GM19193 (cell line): ENCODE results near the gene TGM5.

Source experiments
- POLR2A ChIP-seq: IDR thresholded peaks from 4 replicates; pipeline ENCODE4 v1.6.1; 2011; ENCODE audit not compliant: insufficient read depth, insufficient read length; ENCODE audit errors: extremely low read depth

The TGM5 gene

DNA sequence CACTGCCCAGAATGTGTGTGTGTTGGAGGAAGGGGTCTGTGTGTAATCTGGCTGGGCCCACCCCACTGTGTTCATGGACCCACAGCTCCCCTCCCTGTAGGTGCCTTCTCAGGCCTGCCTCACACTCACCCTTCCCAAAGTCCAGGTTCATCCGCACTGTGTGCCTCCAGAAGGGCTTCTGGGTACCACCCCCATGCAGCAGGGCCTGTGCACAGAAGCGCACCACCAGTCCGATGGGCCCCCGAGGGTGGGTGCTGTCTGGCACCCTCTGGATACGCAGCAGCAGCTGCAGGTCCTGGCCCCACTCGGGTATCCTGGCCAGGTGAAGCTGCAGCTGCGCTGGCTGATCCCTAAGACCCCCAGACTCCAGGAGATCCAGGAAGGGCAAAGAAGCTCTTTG is 12.8 kb upstream of the TGM5 start:
- TF ChIP-seq POLR2A: no peak

DNA sequence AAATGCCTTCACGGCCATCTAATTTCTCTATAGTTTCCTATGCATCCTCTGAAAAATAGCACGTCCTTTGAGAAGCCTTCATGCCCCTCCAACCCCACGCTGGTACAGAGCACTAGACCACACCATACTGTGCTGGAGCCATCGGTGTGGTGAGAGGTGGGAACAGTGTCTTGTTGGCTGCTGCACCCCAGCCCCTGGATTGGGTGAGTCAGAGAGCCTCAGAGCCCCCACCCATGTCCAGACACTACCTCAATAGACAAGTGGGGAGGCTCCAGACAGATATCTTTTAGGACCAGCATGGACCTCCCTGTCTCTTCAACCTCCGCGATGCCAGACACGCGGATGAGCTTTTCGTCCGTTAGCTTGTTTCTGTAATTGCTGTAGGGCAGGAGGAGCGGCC is 12.1 kb upstream of the TGM5 start:
- no peak for TF ChIP-seq POLR2A

DNA sequence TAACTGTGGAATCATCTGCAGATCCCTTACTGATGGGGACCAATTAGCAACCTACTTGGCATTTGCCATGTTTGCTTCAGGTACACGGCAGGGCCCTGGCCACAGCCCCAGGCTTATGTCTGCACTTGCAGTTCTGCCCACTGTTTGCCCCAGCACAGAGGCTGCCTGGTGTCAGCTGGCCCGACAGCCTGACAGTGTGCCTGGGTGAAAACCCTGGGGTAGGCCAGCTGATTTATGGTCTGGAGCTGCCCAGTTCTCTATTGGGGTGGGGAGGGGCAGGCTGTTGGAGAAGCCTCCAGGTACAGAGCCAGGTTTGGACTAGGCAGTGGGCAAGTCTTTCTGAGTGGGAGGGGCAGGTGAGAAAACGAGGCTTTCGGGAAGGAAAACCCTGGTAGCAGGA is 11.2 kb upstream of the TGM5 start:
- no peak for TF ChIP-seq POLR2A

DNA sequence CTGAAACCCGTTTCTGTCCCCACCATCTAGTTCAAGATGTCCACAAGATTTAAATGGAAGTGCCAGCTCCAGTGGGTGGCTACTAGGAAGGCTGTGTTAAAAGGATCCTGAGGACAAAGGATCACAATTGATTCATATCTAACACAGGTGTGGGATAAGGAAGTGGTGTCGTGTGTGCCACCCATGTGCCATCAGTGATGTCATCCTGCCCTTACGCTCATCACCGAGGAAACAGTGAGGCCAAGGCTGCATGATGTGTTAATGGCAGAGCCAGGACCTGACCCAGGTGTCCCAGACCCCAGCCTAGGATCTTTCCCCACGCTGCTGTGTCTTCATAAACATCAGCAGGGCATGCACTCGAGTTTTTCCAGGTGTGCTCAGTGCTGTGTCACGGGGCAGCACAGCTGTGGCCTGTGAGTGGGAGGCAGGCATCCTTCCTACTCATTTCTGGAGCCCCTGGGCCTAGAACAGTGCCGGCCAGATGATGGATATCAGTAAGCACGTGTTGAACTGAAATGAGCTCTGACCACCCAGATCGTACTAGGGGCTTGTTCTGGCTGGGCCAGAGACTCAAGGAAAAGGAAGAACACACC is 10.6 kb upstream of the TGM5 start:
- TF ChIP-seq POLR2A: no peak

DNA sequence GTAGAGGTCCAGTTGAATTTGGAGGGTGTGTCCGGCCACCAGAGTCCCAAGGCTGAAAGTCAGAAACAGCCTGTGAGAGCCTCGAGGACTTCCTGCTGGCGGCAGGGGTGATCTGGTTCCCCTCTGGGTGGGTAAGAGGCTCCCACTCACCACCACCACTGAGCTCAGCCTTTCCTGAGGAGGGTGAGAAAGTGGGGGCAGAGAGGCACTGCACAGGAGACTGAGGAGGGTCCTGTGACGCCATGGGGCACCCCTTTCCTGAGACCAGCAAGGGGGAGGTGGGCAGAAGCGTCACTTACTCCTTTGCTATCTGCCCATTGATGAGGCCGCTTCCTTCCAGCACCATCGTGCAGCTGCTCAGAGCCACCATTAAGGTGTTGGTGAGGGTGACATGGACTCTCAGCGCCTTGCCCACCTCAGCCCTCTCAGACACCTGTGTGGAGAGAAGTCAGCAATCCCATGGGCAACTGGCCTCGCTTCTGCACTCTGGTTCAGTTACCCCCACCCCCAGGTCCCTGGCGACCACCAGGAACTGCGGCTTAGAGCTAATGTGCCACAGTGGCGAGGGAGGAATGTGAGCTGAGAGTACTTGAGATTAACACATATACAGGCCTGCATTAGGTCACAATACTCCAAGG is 10.0 kb upstream of the TGM5 start:
- no peak for TF ChIP-seq POLR2A

DNA sequence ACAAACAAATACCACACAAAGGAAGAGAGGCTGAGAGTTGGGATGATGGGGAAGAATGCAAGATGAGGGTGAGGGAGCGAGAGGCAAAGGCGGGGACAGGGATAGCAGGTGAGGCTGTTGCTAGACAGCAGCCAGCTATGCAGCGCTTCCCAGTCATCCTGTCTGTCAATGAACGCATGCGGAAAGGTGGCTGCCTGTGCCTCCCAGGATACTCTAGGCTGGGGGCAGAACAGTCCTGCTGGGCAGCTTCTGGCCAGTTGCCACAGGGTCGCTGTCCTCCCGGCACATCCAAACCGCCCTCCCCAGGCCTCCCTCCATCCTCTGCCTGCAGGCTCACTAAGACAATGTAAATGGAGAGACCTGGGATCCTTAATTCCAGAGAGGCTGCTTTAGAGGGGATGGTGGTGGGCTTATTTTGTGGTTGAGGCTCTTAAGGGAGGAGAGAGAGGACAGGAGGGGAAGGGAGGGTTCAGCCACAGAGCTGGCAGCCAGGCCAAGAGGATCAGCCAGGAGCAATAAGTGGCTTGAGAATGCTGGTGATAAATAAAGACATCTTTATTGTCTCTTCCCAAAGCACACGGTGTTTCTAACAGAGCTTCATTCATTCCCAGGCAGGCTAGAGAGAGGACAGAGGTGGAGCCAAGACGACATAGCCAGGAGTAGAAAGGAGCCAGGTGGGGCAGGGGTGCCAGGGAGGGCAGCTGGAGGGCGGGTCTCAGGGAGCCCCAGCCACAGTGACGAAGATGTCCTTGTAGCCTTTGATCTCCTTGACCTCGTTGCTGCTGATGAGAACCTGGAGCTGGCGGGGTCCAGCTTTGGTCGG is 9.2 kb upstream of the TGM5 start:
- TF ChIP-seq POLR2A: no peak

DNA sequence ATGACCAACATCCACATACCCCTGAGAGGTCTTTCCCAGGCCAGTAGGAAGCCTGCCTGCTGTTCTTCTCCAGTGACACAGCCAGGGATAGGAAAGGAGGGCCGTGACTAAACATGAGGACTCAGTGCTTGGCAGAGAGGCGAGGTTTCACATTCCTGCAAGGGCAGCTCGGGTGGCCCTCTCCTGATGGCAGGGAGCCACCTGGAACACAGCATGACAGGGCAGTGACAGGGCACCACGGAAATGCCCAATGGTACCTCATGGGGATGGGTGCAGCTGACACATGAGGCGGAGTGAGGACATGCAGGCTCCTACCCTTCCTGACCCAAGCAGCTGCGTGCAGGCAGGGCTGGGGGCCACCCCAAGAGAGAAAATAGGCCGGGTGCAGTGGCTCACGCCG is 7.4 kb upstream of the TGM5 start:
- TF ChIP-seq POLR2A: no peak

DNA sequence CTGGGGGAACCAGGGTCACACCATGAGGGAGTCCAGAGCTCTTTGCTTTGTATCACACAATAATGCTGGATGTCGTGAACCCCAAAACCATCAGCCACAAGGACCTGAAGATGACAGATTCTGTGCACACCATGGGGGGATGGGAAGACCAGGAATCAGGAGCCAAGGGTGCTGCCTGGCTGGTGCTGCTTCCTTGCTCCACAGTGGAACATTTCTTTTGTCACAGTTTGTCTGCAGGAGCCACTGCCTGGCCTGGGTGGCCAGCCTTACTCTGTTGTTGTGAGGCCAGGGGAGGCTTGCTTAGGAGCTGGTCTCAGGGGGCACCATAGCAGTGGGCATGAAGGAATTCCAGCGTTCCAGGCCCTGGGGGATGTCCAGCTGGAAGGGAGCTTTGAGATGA is 6.5 kb upstream of the TGM5 start:
- TF ChIP-seq POLR2A: no peak

DNA sequence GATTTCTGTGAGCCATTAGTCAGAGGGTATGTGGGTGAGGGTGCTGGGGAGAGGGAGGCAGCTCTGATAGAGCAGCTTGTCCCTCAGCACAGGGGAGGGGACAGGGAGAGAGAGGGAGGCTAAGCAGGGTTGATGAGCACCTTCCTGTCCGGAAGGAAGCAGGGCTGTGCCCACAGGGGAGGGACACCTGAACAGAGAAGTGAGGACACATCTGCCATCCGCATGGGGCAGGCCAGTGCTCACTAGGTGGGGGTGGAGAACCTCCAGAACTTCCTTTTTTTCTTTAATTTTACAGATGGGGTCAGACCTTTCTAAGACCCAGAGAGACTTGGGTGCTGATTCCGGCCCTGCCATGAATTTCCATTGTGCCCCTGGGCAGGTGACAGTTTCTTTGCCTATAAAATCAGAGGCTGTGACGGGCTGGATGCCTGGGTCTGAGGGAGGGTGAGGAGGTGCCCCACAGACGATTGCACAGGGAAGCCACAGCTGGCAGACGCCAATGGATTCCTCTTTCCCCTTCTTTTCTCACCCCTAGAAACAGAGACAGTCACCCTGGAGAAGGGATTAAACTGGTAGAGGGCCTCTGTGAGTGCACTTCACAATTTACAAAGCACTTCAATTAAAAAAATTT is 4.1 kb upstream of the TGM5 start:
- TF ChIP-seq POLR2A: no peak

DNA sequence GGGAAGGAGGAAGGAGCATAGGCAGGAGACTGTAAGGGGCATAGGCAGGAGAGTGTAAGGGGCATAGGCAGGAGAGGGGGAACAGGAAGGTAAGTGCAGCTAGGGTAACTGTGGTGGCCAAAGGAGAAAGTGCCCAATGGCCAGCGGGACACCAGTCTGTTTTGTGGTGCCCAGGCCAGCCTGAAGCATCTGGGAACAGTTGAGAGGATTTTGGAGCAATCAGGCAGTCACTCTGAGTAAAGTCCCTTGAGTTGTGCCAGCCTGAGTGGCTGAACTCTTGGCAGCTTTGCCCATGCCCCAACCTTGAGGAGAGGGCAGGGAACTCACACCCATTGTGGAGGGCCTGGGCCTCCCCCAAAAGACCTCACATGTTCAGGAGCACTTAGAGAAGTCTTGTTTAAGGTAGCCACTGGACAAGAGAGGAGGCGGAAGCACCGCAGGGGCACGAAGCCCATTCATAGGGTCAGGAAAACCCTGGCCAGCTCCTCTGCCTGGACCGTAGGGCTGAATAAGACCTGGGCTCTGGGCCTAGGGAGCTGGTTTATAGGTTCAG is 3.5 kb upstream of the TGM5 start:
- no peak for TF ChIP-seq POLR2A

DNA sequence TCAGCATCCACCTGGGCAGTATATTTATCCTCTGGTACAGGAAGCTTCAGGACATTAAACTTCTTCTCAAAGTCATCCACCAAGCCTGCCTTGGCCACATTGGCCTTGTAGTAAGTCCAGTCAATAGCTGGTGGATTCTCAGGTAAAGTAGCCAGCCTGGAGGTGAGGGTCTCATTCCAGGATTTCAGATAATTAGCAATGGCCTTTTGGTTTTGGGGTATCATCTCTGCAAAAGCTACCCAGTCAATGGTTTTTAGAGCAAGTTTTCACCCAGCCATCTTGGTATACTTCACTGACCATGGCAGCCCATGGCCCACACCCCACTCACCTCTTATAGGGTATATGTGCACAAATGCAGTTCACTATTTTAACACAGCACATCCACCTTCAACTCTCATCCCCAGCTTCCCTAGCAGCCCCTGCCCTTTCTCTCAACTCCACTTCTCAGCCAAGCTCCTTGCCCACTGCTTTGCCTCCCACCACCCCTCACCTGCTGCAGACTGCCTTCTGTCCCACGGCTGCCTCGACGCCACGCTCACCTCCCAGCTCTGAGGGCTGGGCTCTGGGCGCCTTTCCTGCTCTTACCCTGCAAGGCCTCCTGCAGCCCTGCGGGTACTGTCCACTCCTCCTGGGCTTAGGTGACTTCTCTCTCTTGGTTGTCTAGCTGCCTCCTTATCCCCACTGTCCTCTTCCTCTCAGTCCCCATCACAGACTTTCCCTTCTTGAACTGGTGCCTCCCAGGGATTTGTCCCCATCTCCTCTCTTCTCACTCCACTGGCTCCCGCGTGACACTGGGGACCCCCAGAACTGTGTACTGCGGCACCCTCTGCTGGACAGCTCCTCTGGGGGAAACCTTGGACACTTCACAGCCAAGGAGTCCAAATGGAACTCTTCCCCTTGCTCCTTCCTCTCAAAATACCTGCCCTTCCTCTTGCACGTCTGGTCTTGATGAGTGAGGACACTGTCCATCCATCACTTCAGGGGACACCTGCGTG is 1.7 kb upstream of the TGM5 start:
- TF ChIP-seq POLR2A: no peak

DNA sequence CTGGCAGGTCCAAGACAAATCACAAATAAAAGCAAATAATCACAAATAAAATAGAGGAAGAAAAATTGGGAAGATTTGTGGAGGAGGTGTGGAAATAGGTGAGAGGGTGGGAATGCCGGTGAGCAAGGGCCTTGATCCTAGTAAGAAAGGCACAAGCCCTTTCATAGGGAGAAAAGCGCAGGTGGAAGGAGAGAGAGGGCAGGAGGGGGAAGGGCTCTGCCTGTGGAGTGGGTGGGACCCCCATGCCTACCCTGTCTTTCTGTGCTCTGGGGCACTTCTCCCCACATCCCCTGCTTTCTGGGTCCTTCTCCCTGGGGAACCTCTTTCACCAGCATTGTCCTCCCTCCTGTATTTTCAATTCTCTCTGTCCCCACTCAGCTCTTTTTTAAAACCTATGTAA is 711 bp upstream of the TGM5 start:
- TF ChIP-seq POLR2A: no peak

DNA sequence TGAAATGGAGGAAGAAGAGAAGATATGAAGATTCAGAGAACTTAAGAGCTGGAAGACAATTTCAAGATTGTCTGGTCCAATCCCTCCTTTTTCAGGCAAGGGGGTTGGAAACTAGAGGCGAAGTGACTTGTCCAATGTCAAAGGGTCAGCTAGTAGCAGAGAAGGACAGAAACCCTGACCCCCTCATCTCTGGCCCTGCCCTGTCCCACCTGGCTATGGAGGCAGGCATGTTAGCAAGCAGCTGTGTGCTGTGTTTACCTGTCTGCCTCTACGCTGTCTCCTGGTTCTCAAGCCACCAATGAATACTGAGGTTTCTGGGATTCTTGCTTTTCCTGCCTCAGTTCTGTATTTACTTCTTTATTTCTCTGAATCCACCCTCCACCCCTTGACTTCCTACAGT is 342 bp downstream of the TGM5 start:
- no peak for TF ChIP-seq POLR2A

DNA sequence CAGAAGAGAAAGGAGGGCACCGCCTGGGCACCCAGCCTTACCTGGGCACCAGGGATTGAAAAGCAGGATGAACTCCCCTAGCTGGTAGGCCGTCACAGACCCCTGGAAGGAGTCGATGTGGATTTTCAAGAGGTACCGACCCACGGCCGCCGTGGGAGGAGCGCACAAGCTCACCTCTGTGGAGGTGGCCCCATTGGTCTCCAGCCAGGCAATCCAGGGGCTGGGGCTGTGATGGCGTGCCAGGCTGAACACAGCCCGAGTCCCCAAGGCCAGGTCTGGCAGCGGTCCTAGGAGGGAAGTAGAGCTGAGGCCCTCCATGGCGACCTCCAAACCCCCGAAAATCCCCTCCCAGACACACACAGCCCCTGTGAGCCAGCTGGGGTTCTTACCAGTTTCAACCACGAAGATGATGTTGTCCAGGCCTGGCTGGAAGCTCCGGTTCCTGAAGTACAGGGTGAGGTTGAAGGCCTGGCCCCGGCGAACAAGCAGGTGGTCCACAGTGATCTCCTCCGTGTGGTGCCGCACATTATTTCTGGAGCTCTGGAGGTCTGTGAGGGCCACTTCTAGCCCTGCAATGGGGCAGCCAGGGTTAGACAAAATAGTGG is 6.6 kb downstream of the TGM5 start:
- TF ChIP-seq POLR2A: no peak
